Duodenal mucosa (tissue), 2 donors: ENCODE measurements around the gene TMEM80.
"Not testable (repeated sequence)": the region's sequence is repeated elsewhere in the genome, so short reads cannot be mapped to it uniquely, and the experiment has no call there.

Experiments used
- H3K27ac ChIP-seq: one replicate; pipeline ENCODE4 v1.7.0; 2013; ENCODE audit warnings: low read depth, low read length
- H3K27me3 ChIP-seq, 2 donors: one replicate each; pipeline ENCODE4 v1.7.0; 2013; ENCODE audit warnings: low read length in 2 of 2, control low read depth in 1 of 2; ENCODE audit not compliant: insufficient read depth in 2 of 2, control insufficient read depth in 1 of 2
- H3K36me3 ChIP-seq, 2 donors: one replicate each; pipeline ENCODE4 v1.7.0; 2013; ENCODE audit warnings: low read length in 2 of 2, control low read depth in 1 of 2; ENCODE audit not compliant: insufficient read depth in 2 of 2, control insufficient read depth in 1 of 2
- H3K4me1 ChIP-seq, 2 donors: one replicate each; pipeline ENCODE4 v1.7.0; 2013; ENCODE audit warnings: low read length in 2 of 2, control low read depth in 1 of 2; ENCODE audit not compliant: insufficient read depth in 2 of 2, control insufficient read depth in 1 of 2
- H3K4me3 ChIP-seq, 2 donors: one replicate each; pipeline ENCODE4 v1.7.0; 2013; ENCODE audit warnings: low read length in 2 of 2, low read depth in 1 of 2
- H3K9ac ChIP-seq, 2 donors: one replicate each; pipeline ENCODE4 v1.7.0; 2013; ENCODE audit warnings: low read length in 2 of 2, low read depth in 1 of 2
- H3K9me3 ChIP-seq, 2 donors: one replicate each; pipeline ENCODE4 v1.7.0; 2013; ENCODE audit warnings: low read length in 2 of 2, control low read depth in 1 of 2; ENCODE audit not compliant: control insufficient read depth in 1 of 2

The TMEM80 gene

GRCh38 chr11:695538-696248 is at the start of gene TMEM80:
Gene TMEM80, plus strand, starts transcription at chr11:695816. Its CDS starts 12 bp downstream, at chr11:695828.
- H3K9me3 ChIP-seq, result no peaks in the 10 kb centered on the region
- no peaks in the 10 kb centered on the region for H3K27me3 ChIP-seq
- H3K4me1 ChIP-seq, result peaks cover 16 to 38% of the 10 kb centered on the region in 2 donors
- H3K27ac ChIP-seq, result peak within 1 kb of the TSS; percentile 99
- H3K4me3 ChIP-seq, result peak within 1 kb of the TSS; percentile 75 to 85
- peaks cover 5 to 14% of the 10 kb centered on the region in 2 donors for H3K36me3 ChIP-seq
- peak within 1 kb of the TSS; percentile 85 to 86 for H3K9ac ChIP-seq

- Histone ChIP-seq H3K4me1 (no peaks in the 10 kb centered on the region), H3K27me3 (no peaks in the 10 kb centered on the region), H3K4me3 (no peak overlapping the region), H3K36me3 (peaks cover 0 to 13% of the 10 kb centered on the region in 2 donors), H3K9ac (no peak overlapping the region), H3K27ac (no peak overlapping the region), H3K9me3 (no peaks in the 10 kb centered on the region)
Observed at GRCh38 chr11:646214-646613, 49.4 kb upstream of the TMEM80 start.

- not testable (repeated sequence) for H3K4me1 ChIP-seq, H3K4me3 ChIP-seq, H3K9me3 ChIP-seq, H3K27ac ChIP-seq, H3K27me3 ChIP-seq
- peak overlapping the region in 1 of 2 donors; percentile 2 for H3K9ac ChIP-seq
- H3K36me3 ChIP-seq, result peaks cover 0 to 13% of the 10 kb centered on the region in 2 donors
Observed at GRCh38 chr11:647672-648158, 47.9 kb upstream of the TMEM80 start.

GRCh38 chr11:650482-650881 is 45.1 kb upstream of the TMEM80 start:
- no peak overlapping the region for H3K4me3 ChIP-seq
- H3K36me3 ChIP-seq, result peaks cover 0 to 7% of the 10 kb centered on the region in 2 donors
- no peak overlapping the region for H3K27ac ChIP-seq
- H3K9ac ChIP-seq, result no peak overlapping the region
- no peaks in the 10 kb centered on the region for H3K9me3 ChIP-seq
- H3K27me3 ChIP-seq, result no peaks in the 10 kb centered on the region
- H3K4me1 ChIP-seq, result peaks cover 3 to 11% of the 10 kb centered on the region in 2 donors

- not testable (repeated sequence) for H3K36me3 ChIP-seq, H3K27ac ChIP-seq, H3K9me3 ChIP-seq, H3K27me3 ChIP-seq, H3K4me3 ChIP-seq, H3K9ac ChIP-seq
- peaks cover 18 to 35% of the 10 kb centered on the region in 2 donors for H3K4me1 ChIP-seq
Observed at GRCh38 chr11:653136-653535, 42.5 kb upstream of the TMEM80 start.

GRCh38 chr11:653837-654236 is 41.8 kb upstream of the TMEM80 start:
- no peaks in the 10 kb centered on the region for H3K27me3 ChIP-seq
- no peak overlapping the region for H3K9ac ChIP-seq
- H3K4me3 ChIP-seq, result no peak overlapping the region
- no peak overlapping the region for H3K27ac ChIP-seq
- H3K36me3 ChIP-seq, result peaks cover 0 to 7% of the 10 kb centered on the region in 2 donors
- peaks cover 18 to 42% of the 10 kb centered on the region in 2 donors for H3K4me1 ChIP-seq
- no peaks in the 10 kb centered on the region for H3K9me3 ChIP-seq

- peaks cover 21 to 45% of the 10 kb centered on the region in 2 donors for H3K4me1 ChIP-seq
- H3K27me3 ChIP-seq, H3K36me3 ChIP-seq, H3K9ac ChIP-seq, H3K4me3 ChIP-seq, H3K9me3 ChIP-seq, H3K27ac ChIP-seq: not testable (repeated sequence)
Observed at GRCh38 chr11:654444-654843, 41.2 kb upstream of the TMEM80 start.

GRCh38 chr11:655036-655726 is 40.4 kb upstream of the TMEM80 start:
- Histone ChIP-seq H3K9ac (peak overlapping the region in 1 of 2 donors; percentile 38), H3K4me3 (peak overlapping the region; percentile 29 to 40), H3K9me3 (no peaks in the 10 kb centered on the region), H3K36me3 (peaks cover 0 to 11% of the 10 kb centered on the region in 2 donors), H3K27me3 (no peaks in the 10 kb centered on the region), H3K27ac (peak overlapping the region; percentile 58), H3K4me1 (peaks cover 28 to 52% of the 10 kb centered on the region in 2 donors)

GRCh38 chr11:656426-656825 is 39.2 kb upstream of the TMEM80 start:
- no peaks in the 10 kb centered on the region for H3K27me3 ChIP-seq
- no peaks in the 10 kb centered on the region for H3K9me3 ChIP-seq
- H3K9ac ChIP-seq, result no peak overlapping the region
- peaks cover 0 to 14% of the 10 kb centered on the region in 2 donors for H3K36me3 ChIP-seq
- no peak overlapping the region for H3K4me3 ChIP-seq
- peaks cover 30 to 57% of the 10 kb centered on the region in 2 donors for H3K4me1 ChIP-seq
- no peak overlapping the region for H3K27ac ChIP-seq

GRCh38 chr11:656866-657265 is 38.8 kb upstream of the TMEM80 start:
- Histone ChIP-seq H3K36me3 (peaks cover 0 to 17% of the 10 kb centered on the region in 2 donors), H3K4me1 (peaks cover 30 to 57% of the 10 kb centered on the region in 2 donors), H3K9ac (peak overlapping the region in 1 of 2 donors; percentile 16), H3K27ac (no peak overlapping the region), H3K9me3 (no peaks in the 10 kb centered on the region), H3K4me3 (no peak overlapping the region), H3K27me3 (no peaks in the 10 kb centered on the region)
